HL-60 (cell line): ENCODE measurements around the gene NFIL3.
A peak's percentile ranks its signal among the peaks of the same experiment; 100 is the strongest.
"Not testable (repeated sequence)": the region's sequence is repeated elsewhere in the genome, so short reads cannot be mapped to it uniquely, and the experiment has no call there.

Experiments used
- DNase-seq, 2 experiments: peaks; one replicate each; pipeline ENCODE4 v3.0.0-alpha.2; 2010 to 2020; ENCODE audit warnings: low read depth in 1 of 2, low spot score in 1 of 2
- H3K27ac ChIP-seq: fragments of 250-450 bp; sonication (Bioruptor Pico); replicated peaks from 2 replicates; pipeline ENCODE4 v1.5.1; 2020; ENCODE audit warnings: mild to moderate bottlenecking, moderate library complexity
- H3K27me3 ChIP-seq: fragments of 250-450 bp; sonication (Bioruptor Pico); 2 replicates; pipeline ENCODE4 v1.5.1; 2021; ENCODE audit warnings: mild to moderate bottlenecking, moderate library complexity; ENCODE audit not compliant: insufficient read depth, poor library complexity, severe bottlenecking
- H3K4me3 ChIP-seq: replicated peaks from 2 replicates; pipeline ENCODE4 v1.5.1; 2011; ENCODE audit warnings: mild to moderate bottlenecking, control low read depth, low read length; ENCODE audit not compliant: insufficient read depth
- GABPA ChIP-seq: IDR thresholded peaks from 2 replicates; pipeline ENCODE4 v1.6.1; 2012; ENCODE audit warnings: low read depth
- POLR2AphosphoS5 ChIP-seq: IDR thresholded peaks from 2 replicates; pipeline ENCODE4 v1.6.1; 2012; ENCODE audit warnings: low read depth
- SPI1 ChIP-seq: IDR thresholded peaks from 2 replicates; pipeline ENCODE4 v1.6.1; 2012; ENCODE audit warnings: low read depth, mild to moderate bottlenecking, borderline replicate concordance
- long read RNA-seq: library from polyadenylated mRNA; unstranded; transcript quantifications from one replicate; pipeline ENCODE4 v2.0.0, GENCODE V29; 2020
- TF ChIP-seq, protein P1 (sequence below): IDR thresholded peaks from one replicate; pipeline ENCODE4 v1.5.1; 2011; ENCODE audit warnings: low read length, control low read depth, inconsistent platforms; ENCODE audit not compliant: insufficient read depth
- TF ChIP-seq, protein P2 (sequence below): IDR thresholded peaks from 2 replicates; pipeline ENCODE4 v1.6.1; 2012; ENCODE audit warnings: low read depth; ENCODE audit not compliant: insufficient replicate concordance

The NFIL3 gene, protein sequence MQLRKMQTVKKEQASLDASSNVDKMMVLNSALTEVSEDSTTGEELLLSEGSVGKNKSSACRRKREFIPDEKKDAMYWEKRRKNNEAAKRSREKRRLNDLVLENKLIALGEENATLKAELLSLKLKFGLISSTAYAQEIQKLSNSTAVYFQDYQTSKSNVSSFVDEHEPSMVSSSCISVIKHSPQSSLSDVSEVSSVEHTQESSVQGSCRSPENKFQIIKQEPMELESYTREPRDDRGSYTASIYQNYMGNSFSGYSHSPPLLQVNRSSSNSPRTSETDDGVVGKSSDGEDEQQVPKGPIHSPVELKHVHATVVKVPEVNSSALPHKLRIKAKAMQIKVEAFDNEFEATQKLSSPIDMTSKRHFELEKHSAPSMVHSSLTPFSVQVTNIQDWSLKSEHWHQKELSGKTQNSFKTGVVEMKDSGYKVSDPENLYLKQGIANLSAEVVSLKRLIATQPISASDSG
- long read RNA-seq, partial matches to known transcripts: 1 of 5 reads
- long read RNA-seq, other reads (novel, unspliced or antisense): 0 of 5 reads

DNA sequence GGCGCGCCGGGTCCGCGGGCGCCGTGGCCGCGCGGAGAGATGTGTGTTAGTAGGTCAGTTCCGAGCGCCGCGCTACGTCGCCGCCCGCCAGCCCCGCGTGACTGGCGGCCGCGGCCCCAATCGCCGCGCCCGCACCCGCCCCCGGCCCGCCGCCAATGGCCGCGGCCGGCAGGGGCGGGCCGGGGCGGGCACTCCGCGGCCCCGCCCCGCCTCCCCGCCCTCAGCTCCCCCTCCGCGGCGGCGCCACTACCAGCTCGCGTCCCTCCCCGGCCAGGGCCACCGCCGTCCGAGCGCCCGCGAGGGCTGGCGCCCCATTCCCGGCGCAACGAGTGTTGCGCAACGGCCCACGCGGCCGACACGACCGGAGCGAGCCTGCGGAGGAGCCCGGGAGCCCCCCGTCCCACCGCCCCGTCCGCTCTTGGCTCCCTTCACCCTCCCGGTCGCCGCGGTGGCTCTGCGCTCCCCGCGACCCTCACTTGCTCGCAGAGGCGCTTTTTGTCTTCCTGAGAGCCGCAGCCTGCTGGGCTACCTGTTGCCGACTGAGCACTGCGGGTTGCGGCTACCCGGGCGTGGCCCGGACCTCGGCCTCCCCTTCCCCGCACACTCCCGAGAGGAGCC lies at the start of gene NFIL3:
Gene NFIL3, minus strand, starts transcription at position 48 of the 618 bp plus-strand sequence. CDS start 13,098 bp downstream, outside the sequence.
- TF ChIP-seq, protein P1, sequence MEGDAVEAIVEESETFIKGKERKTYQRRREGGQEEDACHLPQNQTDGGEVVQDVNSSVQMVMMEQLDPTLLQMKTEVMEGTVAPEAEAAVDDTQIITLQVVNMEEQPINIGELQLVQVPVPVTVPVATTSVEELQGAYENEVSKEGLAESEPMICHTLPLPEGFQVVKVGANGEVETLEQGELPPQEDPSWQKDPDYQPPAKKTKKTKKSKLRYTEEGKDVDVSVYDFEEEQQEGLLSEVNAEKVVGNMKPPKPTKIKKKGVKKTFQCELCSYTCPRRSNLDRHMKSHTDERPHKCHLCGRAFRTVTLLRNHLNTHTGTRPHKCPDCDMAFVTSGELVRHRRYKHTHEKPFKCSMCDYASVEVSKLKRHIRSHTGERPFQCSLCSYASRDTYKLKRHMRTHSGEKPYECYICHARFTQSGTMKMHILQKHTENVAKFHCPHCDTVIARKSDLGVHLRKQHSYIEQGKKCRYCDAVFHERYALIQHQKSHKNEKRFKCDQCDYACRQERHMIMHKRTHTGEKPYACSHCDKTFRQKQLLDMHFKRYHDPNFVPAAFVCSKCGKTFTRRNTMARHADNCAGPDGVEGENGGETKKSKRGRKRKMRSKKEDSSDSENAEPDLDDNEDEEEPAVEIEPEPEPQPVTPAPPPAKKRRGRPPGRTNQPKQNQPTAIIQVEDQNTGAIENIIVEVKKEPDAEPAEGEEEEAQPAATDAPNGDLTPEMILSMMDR: no peak
- TF ChIP-seq, protein P2, sequence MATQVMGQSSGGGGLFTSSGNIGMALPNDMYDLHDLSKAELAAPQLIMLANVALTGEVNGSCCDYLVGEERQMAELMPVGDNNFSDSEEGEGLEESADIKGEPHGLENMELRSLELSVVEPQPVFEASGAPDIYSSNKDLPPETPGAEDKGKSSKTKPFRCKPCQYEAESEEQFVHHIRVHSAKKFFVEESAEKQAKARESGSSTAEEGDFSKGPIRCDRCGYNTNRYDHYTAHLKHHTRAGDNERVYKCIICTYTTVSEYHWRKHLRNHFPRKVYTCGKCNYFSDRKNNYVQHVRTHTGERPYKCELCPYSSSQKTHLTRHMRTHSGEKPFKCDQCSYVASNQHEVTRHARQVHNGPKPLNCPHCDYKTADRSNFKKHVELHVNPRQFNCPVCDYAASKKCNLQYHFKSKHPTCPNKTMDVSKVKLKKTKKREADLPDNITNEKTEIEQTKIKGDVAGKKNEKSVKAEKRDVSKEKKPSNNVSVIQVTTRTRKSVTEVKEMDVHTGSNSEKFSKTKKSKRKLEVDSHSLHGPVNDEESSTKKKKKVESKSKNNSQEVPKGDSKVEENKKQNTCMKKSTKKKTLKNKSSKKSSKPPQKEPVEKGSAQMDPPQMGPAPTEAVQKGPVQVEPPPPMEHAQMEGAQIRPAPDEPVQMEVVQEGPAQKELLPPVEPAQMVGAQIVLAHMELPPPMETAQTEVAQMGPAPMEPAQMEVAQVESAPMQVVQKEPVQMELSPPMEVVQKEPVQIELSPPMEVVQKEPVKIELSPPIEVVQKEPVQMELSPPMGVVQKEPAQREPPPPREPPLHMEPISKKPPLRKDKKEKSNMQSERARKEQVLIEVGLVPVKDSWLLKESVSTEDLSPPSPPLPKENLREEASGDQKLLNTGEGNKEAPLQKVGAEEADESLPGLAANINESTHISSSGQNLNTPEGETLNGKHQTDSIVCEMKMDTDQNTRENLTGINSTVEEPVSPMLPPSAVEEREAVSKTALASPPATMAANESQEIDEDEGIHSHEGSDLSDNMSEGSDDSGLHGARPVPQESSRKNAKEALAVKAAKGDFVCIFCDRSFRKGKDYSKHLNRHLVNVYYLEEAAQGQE: no peak
- TF ChIP-seq SPI1 (no peak), GABPA (no peak), POLR2AphosphoS5 (peak; percentile 62)
- peak within 1 kb of the TSS; percentile 89 for H3K4me3 ChIP-seq
- DNase-seq: peak; percentile 58 to 70
- no peaks in the 10 kb centered on the region for H3K27me3 ChIP-seq
- peak within 1 kb of the TSS; percentile 79 for H3K27ac ChIP-seq

DNA sequence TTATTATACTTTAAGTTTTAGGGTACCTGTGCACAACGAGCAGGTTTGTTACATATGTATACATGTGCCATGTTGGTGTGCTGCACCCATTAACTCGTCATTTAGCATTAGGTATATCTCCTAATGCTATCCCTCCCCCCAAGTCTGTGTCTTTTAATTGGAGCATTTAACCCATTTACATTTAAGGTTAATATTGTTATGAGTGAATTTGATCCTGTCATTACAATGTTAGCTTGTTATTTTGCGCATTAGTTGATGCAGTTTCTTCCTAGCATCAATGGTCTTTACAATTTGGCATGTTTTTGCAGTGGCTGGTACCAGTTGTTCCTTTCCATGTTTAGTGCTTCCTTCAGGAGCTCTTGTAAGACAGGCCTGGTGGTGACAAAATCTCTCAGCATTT lies 47.9 kb upstream of the NFIL3 start:
- not testable (repeated sequence) for H3K27me3 ChIP-seq, H3K4me3 ChIP-seq, H3K27ac ChIP-seq, DNase-seq

DNA sequence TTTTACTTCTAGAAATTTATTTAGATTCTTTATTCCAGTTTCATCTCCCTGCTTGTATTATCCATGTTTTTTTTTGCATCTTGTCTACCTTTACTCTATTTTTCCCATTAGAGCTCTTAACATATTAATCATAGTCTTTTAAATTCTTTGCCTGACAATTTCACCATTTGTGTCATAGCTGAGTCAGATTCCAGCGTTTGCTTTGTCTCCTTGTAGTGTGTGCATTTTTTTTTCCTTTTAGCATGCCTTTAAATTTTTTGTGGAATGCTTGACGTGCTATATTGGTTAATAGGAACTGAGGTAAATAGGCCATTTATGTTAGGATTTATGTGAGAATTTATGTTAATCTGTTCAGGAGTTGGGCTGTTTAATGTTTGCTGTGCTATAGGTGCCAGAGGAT lies 41.8 kb upstream of the NFIL3 start:
- TF ChIP-seq, protein P2: no peak
- TF ChIP-seq POLR2AphosphoS5: no peak
- no peak for TF ChIP-seq SPI1
- no peak for TF ChIP-seq GABPA
- TF ChIP-seq, protein P1: no peak
- Histone ChIP-seq H3K27me3 (no peaks in the 10 kb centered on the region), H3K27ac (no peak overlapping the region), H3K4me3 (no peak overlapping the region)
- DNase-seq: no peak

DNA sequence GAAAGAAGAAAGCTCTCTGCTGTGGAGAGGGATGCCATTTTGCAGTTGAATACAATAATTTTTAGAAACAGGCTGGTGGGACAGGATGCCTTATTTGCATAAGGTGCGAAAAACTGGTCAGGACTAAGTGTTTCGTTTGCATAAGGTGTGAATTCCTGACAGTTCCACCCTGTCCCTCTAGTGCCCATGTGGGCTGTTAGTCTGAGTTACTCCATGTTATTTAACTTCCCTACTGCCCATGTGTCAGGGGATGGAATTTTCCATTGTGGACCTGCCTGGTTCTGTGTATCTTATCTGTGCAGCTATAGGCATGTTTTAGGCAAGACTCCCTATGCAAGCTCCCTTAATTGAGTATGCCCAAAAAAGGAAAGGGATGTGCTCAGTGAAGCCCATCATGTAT lies 35.3 kb upstream of the NFIL3 start:
- DNase-seq: no peak
- TF ChIP-seq POLR2AphosphoS5: no peak
- TF ChIP-seq, protein P2: no peak
- no peak for TF ChIP-seq GABPA
- TF ChIP-seq SPI1: no peak
- TF ChIP-seq, protein P1: no peak
- no peaks in the 10 kb centered on the region for H3K27me3 ChIP-seq
- H3K27ac ChIP-seq: no peak overlapping the region
- H3K4me3 ChIP-seq: no peak overlapping the region
